H9 (cell line): Measurements from ENCODE around the gene ANKRD44. TPM values are rescaled to one million over a fixed set of nuclear protein-coding genes. Genes with fewer than 3 reads are reported as not detected.

Experiments used
- DNase-seq: peaks from one replicate; pipeline ENCODE4 v3.0.0-alpha.2; 2017
- H2AFZ ChIP-seq: one replicate; pipeline ENCODE4 v1.6.1; 2013; ENCODE audit warnings: mild to moderate bottlenecking, low read length, control low read depth, moderate library complexity
- H2AK5ac ChIP-seq: 2 replicates; pipeline ENCODE4 v1.6.1; 2013; ENCODE audit warnings: low read length, control low read depth, mixed read lengths; ENCODE audit not compliant: insufficient read length
- H2BK120ac ChIP-seq: one replicate; pipeline ENCODE4 v1.6.1; 2013; ENCODE audit warnings: low read depth, mild to moderate bottlenecking, low read length, control low read depth, inconsistent platforms; ENCODE audit not compliant: poor library complexity, severe bottlenecking
- H2BK12ac ChIP-seq: 2 replicates; pipeline ENCODE4 v1.6.1; 2013; ENCODE audit warnings: low read length, control low read depth, mixed read lengths, low read depth; ENCODE audit not compliant: insufficient read length
- H2BK15ac ChIP-seq: 2 replicates; pipeline ENCODE4 v1.6.1; 2013; ENCODE audit warnings: low read depth, low read length, control low read depth
- H2BK20ac ChIP-seq: one replicate; pipeline ENCODE4 v1.6.1; 2013; ENCODE audit warnings: low read depth, mild to moderate bottlenecking, low read length, control low read depth, inconsistent platforms; ENCODE audit not compliant: poor library complexity, severe bottlenecking
- H2BK5ac ChIP-seq: 2 replicates; pipeline ENCODE4 v1.6.1; 2013; ENCODE audit warnings: low read length, control low read depth, mixed read lengths; ENCODE audit not compliant: insufficient read length
- H3K14ac ChIP-seq: 2 replicates; pipeline ENCODE4 v1.6.1; 2013; ENCODE audit warnings: low read length, control low read depth; ENCODE audit not compliant: insufficient read depth
- H3K18ac ChIP-seq: 2 replicates; pipeline ENCODE4 v1.6.1; 2013; ENCODE audit warnings: low read depth, mild to moderate bottlenecking, mixed read lengths, low read length, control low read depth; ENCODE audit not compliant: insufficient read length
- H3K23ac ChIP-seq: 2 replicates; pipeline ENCODE4 v1.6.1; 2013; ENCODE audit warnings: low read length, control low read depth, mixed read lengths, low read depth; ENCODE audit not compliant: insufficient read length
- H3K23me2 ChIP-seq: 2 replicates; pipeline ENCODE4 v1.6.1; 2013; ENCODE audit warnings: low read depth, mild to moderate bottlenecking, mixed read lengths, low read length, control low read depth; ENCODE audit not compliant: insufficient read length, poor library complexity, severe bottlenecking
- H3K27ac ChIP-seq: 2 replicates; pipeline ENCODE4 v1.5.1; 2013; ENCODE audit warnings: low read length, control low read depth, mixed read lengths, low read depth; ENCODE audit not compliant: insufficient read length
- H3K27me3 ChIP-seq: 2 replicates; pipeline ENCODE4 v1.6.1; 2013; ENCODE audit warnings: low read length, control low read depth, inconsistent platforms; ENCODE audit not compliant: insufficient read depth
- H3K4ac ChIP-seq: 2 replicates; pipeline ENCODE4 v1.6.1; 2013; ENCODE audit warnings: low read depth, mild to moderate bottlenecking, control low read depth, inconsistent platforms, low read length, moderate library complexity
- H3K4me1 ChIP-seq: 2 replicates; pipeline ENCODE4 v1.6.1; 2013; ENCODE audit warnings: low read length, control low read depth, inconsistent platforms; ENCODE audit not compliant: insufficient read depth
- H3K4me2 ChIP-seq: 2 replicates; pipeline ENCODE4 v1.6.1; 2013; ENCODE audit warnings: low read length, control low read depth, mixed read lengths; ENCODE audit not compliant: insufficient read length, insufficient read depth
- H3K56ac ChIP-seq: 2 replicates; pipeline ENCODE4 v1.6.1; 2013; ENCODE audit warnings: low read depth, mild to moderate bottlenecking, mixed read lengths, low read length, control low read depth; ENCODE audit not compliant: insufficient read length
- H3K79me1 ChIP-seq: 2 replicates; pipeline ENCODE4 v1.6.1; 2013; ENCODE audit warnings: low read depth, mild to moderate bottlenecking, moderate library complexity, low read length, control low read depth, inconsistent platforms; ENCODE audit not compliant: insufficient read depth, poor library complexity, severe bottlenecking
- H3K79me2 ChIP-seq: 2 replicates; pipeline ENCODE4 v1.6.1; 2013; ENCODE audit warnings: low read length, control low read depth, inconsistent platforms; ENCODE audit not compliant: insufficient read depth
- H3K9ac ChIP-seq: 2 replicates; pipeline ENCODE4 v1.6.1; 2013; ENCODE audit warnings: low read length, control low read depth, mixed read lengths; ENCODE audit not compliant: insufficient read length; ENCODE audit errors: extremely low read depth
- H3K9me3 ChIP-seq: one replicate; pipeline ENCODE4 v1.6.1; 2013; ENCODE audit warnings: low read depth, low read length, inconsistent platforms; ENCODE audit not compliant: control insufficient read depth
- H3T11ph ChIP-seq: one replicate; pipeline ENCODE4 v1.6.1; 2013; ENCODE audit warnings: mild to moderate bottlenecking, low read length, control low read depth, inconsistent platforms
- H4K20me1 ChIP-seq: one replicate; pipeline ENCODE4 v1.6.1; 2013; ENCODE audit not compliant: control insufficient read depth, insufficient read length, insufficient read depth
- H4K5ac ChIP-seq: 2 replicates; pipeline ENCODE4 v1.6.1; 2013; ENCODE audit warnings: low read depth, mild to moderate bottlenecking, mixed read lengths, low read length, control low read depth; ENCODE audit not compliant: insufficient read length
- H4K8ac ChIP-seq: replicated peaks from 2 replicates; pipeline ENCODE4 v1.6.1; 2013; ENCODE audit warnings: low read length, control low read depth, mixed read lengths, low read depth; ENCODE audit not compliant: insufficient read length
- H4K91ac ChIP-seq: 2 replicates; pipeline ENCODE4 v1.6.1; 2013; ENCODE audit warnings: low read depth, mild to moderate bottlenecking, moderate library complexity, mixed read lengths, low read length, control low read depth; ENCODE audit not compliant: insufficient read length
- H3K27ac Mint-ChIP-seq, 3 experiments: 2 replicates in 2 of 3; 3 replicates in 1 of 3; pipeline ENCODE4 v1.8.0; 2020 to 2021; ENCODE audit warnings: mixed read lengths in 3 of 3, mild to moderate bottlenecking in 1 of 3, moderate library complexity in 1 of 3
- H3K27me3 Mint-ChIP-seq: 2 replicates; pipeline ENCODE4 v1.8.0; 2021; ENCODE audit warnings: low read depth, mild to moderate bottlenecking, moderate library complexity, mixed read lengths
- H3K36me3 Mint-ChIP-seq, 3 experiments: 2 replicates in 2 of 3; 3 replicates in 1 of 3; pipeline ENCODE4 v1.8.0; 2020 to 2021; ENCODE audit warnings: low read depth in 3 of 3, mixed read lengths in 3 of 3; ENCODE audit not compliant: insufficient read depth in 1 of 3
- H3K4me1 Mint-ChIP-seq, 2 experiments: 2 replicates each; pipeline ENCODE4 v1.8.0; 2020; ENCODE audit warnings: mixed read lengths in 2 of 2
- H3K4me3 Mint-ChIP-seq, 2 experiments: 2 replicates in 1 of 2; 3 replicates in 1 of 2; pipeline ENCODE4 v1.8.0; 2020 to 2021; ENCODE audit warnings: mild to moderate bottlenecking in 2 of 2, mixed read lengths in 2 of 2, moderate library complexity in 1 of 2
- H3K9me3 Mint-ChIP-seq, 2 experiments: 2 replicates in 1 of 2; 3 replicates in 1 of 2; pipeline ENCODE4 v1.8.0; 2020; ENCODE audit warnings: mild to moderate bottlenecking in 2 of 2, mixed read lengths in 2 of 2, moderate library complexity in 1 of 2
- WGBS: extraction: QIAGEN DNeasy Blood & Tissue Kit; methylation state at CpG from one replicate; pipeline ENCODE4 v1.1.7; 2013; ENCODE audit warnings: missing lambda C conversion rate, low lambda C conversion rate, mixed read lengths; ENCODE audit not compliant: insufficient read length; ENCODE audit errors: extremely low coverage; 5-methylcytosine and 5-hydroxymethylcytosine counted together
- total RNA-seq: library from RNA; stranded (reverse); gene quantifications from 2 replicates; pipeline ENCODE4 v1.2.1, GENCODE V29; 2021
- TF ChIP-seq, protein P1 (sequence below): fragments of 200-600 bp; sonication (generic); conservative IDR thresholded peaks from 3 replicates; pipeline ENCODE4 v1.8.0; 2021; ENCODE audit warnings: antibody characterized with exemption, mild to moderate bottlenecking

Gene ANKRD44
- total RNA-seq, 1 experiment from 2014 or later, result 1.9 TPM

DNA sequence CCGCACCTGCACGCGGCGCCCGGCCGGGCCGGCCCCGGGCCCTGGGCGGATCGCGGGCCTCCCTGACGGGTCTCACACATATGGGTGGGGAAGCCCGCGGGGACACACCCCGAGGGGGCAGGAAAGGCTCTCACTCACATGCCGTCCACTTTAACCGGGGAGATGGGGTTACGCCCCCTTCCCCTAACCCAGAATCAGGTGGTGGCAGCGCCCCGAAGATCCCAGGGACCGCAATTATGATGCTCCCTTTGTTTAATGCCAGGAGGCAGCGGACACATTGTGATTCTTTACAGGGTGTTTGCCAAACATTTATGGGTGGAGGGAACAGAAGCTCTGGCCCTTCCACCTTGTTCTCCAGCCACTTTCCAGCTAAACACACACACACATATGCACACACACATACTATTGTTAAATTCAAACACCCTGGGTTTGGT, 424 bp upstream of the ANKRD44 start:
- Histone ChIP-seq H2BK5ac (no peak overlapping the region), H3K4ac (no peak overlapping the region), H2AFZ (peak overlapping the region; percentile 60), H3T11ph (no peak overlapping the region), H4K8ac (no peak overlapping the region), H3K27ac (no peak overlapping the region), H4K91ac (no peak overlapping the region), H2AK5ac (no peak overlapping the region), H3K56ac (no peak overlapping the region), H3K9me3 (no peaks in the 10 kb centered on the region), H3K79me2 (no peaks in the 10 kb centered on the region), H3K4me2 (peak overlapping the region; percentile 76), H4K5ac (no peak overlapping the region), H3K9ac (peak overlapping the region; percentile 23), H3K27me3 (peaks cover 8% of the 10 kb centered on the region; the same call in 1 of the 2 replicates), H3K4me1 (no peaks in the 10 kb centered on the region), H2BK12ac (no peak overlapping the region), H3K14ac (no peak overlapping the region), H2BK20ac (no peak overlapping the region), H3K79me1 (no peaks in the 10 kb centered on the region), H4K20me1 (no peaks in the 10 kb centered on the region), H3K18ac (no peak overlapping the region), H2BK120ac (no peak overlapping the region), H3K23ac (no peak overlapping the region), H3K23me2 (peaks cover 11% of the 10 kb centered on the region), H2BK15ac (no peak overlapping the region)
- H3K4me1 Mint-ChIP-seq, result peaks cover 10 to 11% of the 10 kb centered on the region in 2 experiments
- no peaks in the 10 kb centered on the region for H3K9me3 Mint-ChIP-seq
- peaks cover 55% of the 10 kb centered on the region for H3K27me3 Mint-ChIP-seq
- DNase-seq, result no peak
- no CpG with 5 or more reads among the region's 22 CpGs for WGBS
- TF ChIP-seq, protein P1, sequence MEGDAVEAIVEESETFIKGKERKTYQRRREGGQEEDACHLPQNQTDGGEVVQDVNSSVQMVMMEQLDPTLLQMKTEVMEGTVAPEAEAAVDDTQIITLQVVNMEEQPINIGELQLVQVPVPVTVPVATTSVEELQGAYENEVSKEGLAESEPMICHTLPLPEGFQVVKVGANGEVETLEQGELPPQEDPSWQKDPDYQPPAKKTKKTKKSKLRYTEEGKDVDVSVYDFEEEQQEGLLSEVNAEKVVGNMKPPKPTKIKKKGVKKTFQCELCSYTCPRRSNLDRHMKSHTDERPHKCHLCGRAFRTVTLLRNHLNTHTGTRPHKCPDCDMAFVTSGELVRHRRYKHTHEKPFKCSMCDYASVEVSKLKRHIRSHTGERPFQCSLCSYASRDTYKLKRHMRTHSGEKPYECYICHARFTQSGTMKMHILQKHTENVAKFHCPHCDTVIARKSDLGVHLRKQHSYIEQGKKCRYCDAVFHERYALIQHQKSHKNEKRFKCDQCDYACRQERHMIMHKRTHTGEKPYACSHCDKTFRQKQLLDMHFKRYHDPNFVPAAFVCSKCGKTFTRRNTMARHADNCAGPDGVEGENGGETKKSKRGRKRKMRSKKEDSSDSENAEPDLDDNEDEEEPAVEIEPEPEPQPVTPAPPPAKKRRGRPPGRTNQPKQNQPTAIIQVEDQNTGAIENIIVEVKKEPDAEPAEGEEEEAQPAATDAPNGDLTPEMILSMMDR, result no peak
- peak overlapping the region; percentile 66 to 83 for H3K4me3 Mint-ChIP-seq
- no peak overlapping the region for H3K27ac Mint-ChIP-seq
- no peaks in the 10 kb centered on the region for H3K36me3 Mint-ChIP-seq
